Measurements from ENCODE around the gene CCDC6. TPM values are rescaled to one million over a fixed set of nuclear protein-coding genes. Genes with fewer than 3 reads are reported as not detected.

Gene CCDC6
- total RNA-seq, 1 donor from 2014 or later: 28.1 TPM

DNA sequence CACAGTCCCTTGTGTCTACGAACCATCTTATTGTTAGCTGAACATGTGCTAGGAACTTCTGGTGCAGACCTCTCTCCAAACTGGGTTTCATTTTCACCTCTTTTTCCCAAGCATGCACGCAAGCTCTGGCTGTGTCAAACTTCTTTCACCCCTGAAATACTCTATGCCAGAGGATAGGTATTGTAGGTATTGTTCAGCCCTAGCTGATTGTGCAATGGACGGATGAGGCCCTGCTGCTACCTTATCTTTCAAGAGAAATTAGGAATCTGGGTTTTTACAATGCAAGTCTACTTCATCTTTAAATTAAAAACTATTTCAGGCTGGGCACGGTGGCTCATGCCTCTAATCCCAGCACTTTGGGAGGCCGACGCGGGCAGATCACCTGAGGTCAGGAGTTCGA is 124.8 kb downstream of the CCDC6 start:
- TF ChIP-seq, protein P1, sequence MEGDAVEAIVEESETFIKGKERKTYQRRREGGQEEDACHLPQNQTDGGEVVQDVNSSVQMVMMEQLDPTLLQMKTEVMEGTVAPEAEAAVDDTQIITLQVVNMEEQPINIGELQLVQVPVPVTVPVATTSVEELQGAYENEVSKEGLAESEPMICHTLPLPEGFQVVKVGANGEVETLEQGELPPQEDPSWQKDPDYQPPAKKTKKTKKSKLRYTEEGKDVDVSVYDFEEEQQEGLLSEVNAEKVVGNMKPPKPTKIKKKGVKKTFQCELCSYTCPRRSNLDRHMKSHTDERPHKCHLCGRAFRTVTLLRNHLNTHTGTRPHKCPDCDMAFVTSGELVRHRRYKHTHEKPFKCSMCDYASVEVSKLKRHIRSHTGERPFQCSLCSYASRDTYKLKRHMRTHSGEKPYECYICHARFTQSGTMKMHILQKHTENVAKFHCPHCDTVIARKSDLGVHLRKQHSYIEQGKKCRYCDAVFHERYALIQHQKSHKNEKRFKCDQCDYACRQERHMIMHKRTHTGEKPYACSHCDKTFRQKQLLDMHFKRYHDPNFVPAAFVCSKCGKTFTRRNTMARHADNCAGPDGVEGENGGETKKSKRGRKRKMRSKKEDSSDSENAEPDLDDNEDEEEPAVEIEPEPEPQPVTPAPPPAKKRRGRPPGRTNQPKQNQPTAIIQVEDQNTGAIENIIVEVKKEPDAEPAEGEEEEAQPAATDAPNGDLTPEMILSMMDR (IDR thresholded peaks at IDR 0.05; ENCODE audit: partially characterized antibody, unreplicated experiment): no peak
- Mint-ChIP-seq H3K4me3 (ENCODE audit: unreplicated experiment) (no peak overlapping the region), H3K27me3 (ENCODE audit: unreplicated experiment) (no peaks in the 10 kb centered on the region), H3K36me3 (ENCODE audit: unreplicated experiment) (peaks cover 11% of the 10 kb centered on the region), H3K4me1 (ENCODE audit: low read depth, unreplicated experiment) (no peaks in the 10 kb centered on the region), H3K27ac (ENCODE audit: unreplicated experiment) (no peak overlapping the region), H3K9me3 (ENCODE audit: unreplicated experiment) (peaks cover 2% of the 10 kb centered on the region)
- no peak for DNase-seq

DNA sequence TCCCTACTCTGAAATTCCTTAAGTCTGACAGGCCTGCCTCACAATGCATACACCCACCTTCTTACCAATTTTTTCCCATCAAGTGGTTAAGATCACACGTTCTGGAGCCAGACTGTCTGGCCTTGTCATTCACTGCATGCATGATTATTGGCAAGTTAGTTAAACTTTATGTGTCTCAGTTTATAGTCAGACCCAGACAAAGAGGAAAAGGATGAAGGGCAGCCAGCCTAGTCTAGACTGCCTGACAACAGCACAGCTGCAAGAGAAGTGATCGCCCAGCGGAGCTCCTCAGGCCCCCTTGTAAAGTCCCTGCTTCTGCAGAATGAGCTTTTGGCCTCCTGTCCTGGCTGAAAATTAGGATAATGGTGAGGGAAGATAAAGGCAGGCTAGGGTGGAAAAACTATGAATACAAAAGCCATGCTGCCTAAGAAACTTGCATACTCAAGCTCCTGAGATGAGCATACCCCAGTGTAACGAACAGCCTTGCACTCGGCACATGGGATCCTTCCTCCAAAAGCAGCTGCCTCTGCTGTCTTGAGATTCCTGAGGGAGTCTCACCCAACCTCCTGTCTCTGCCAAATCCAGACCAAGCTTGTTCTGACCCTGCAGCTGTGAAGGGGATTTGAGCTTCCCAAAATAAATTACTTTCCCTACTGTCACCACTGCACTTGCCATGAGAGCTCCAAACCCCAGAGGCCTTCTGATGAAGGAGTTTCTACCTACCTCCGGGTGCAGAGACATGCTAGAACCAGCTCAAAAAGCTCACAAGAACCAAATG is 126.4 kb downstream of the CCDC6 start:
- TF ChIP-seq, protein P1 (IDR thresholded peaks at IDR 0.05; ENCODE audit: partially characterized antibody, unreplicated experiment): no peak
- Mint-ChIP-seq H3K27ac (ENCODE audit: unreplicated experiment) (no peak overlapping the region), H3K36me3 (ENCODE audit: unreplicated experiment) (peaks cover 16% of the 10 kb centered on the region), H3K27me3 (ENCODE audit: unreplicated experiment) (no peaks in the 10 kb centered on the region), H3K4me3 (ENCODE audit: unreplicated experiment) (no peak overlapping the region), H3K9me3 (ENCODE audit: unreplicated experiment) (peaks cover 7% of the 10 kb centered on the region), H3K4me1 (ENCODE audit: low read depth, unreplicated experiment) (no peaks in the 10 kb centered on the region)
- no peak for DNase-seq

DNA sequence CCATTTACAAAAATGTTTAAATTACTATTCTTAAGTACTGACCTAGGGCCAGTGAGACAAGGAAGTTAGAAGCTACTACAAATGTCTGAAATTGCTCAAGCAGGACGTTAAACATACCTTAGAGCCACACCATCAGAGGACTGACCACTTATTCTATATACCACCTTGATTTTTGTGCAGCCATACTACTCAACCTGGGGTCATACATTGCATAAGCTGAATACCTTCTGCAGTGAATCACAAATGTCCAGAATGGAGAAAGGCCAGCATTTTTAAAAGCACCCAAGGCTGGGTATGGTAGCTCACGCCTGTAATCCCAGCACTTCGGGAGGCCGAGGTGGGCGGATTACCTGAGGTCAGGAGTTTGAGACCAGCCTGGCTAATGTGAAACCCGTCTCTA is 131.9 kb downstream of the CCDC6 start:
- no peak overlapping the region for H3K4me3 Mint-ChIP-seq (ENCODE audit: unreplicated experiment)

DNA sequence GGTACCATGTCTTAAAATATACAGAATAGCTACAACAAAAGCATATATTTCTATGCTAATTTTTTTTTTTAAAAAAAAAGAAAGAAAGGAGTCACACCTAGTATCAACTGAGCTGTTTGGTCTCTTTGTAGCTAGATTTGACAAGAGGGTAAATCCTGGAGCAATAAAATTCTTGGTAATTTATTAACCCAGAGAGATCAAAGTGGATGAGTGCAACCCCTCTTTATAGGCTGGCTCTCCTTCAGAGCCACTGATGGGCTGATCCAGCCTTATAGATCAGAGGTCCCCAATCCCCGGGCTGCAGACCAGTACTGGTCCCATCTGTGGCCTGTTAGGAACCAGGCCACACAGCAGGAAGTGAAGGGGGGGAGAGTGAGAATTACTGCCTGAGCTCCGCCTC is 133.3 kb downstream of the CCDC6 start:
- peaks cover 10% of the 10 kb centered on the region for H3K9me3 Mint-ChIP-seq (ENCODE audit: unreplicated experiment)
- peaks cover 26% of the 10 kb centered on the region for H3K36me3 Mint-ChIP-seq (ENCODE audit: unreplicated experiment)

More for the DNA sequence above, 131.9 kb downstream of the CCDC6 start:
- DNase-seq: no peak
- TF ChIP-seq, protein P1 (IDR thresholded peaks at IDR 0.05; ENCODE audit: partially characterized antibody, unreplicated experiment): no peak
- Mint-ChIP-seq H3K9me3 (ENCODE audit: unreplicated experiment) (peaks cover 11% of the 10 kb centered on the region), H3K4me1 (ENCODE audit: low read depth, unreplicated experiment) (no peaks in the 10 kb centered on the region), H3K36me3 (ENCODE audit: unreplicated experiment) (peaks cover 30% of the 10 kb centered on the region), H3K27ac (ENCODE audit: unreplicated experiment) (no peak overlapping the region), H3K27me3 (ENCODE audit: unreplicated experiment) (no peaks in the 10 kb centered on the region)

More for the DNA sequence above, 133.3 kb downstream of the CCDC6 start:
- Mint-ChIP-seq H3K4me3 (ENCODE audit: unreplicated experiment) (no peak overlapping the region), H3K4me1 (ENCODE audit: low read depth, unreplicated experiment) (no peaks in the 10 kb centered on the region), H3K27me3 (ENCODE audit: unreplicated experiment) (no peaks in the 10 kb centered on the region), H3K27ac (ENCODE audit: unreplicated experiment) (no peak overlapping the region)
- DNase-seq: no peak
- TF ChIP-seq, protein P1 (IDR thresholded peaks at IDR 0.05; ENCODE audit: partially characterized antibody, unreplicated experiment): no peak
